ENCODE data around the gene HOXB5. TPM values are rescaled to one million over a fixed set of nuclear protein-coding genes. Genes with fewer than 3 reads are reported as not detected.

HOXB5 gene
- total and polyA plus RNA-seq, 2 experiments from 2014 or later: 0.27 to 4.4 TPM

- peak; percentile 72 for DNase-seq (ENCODE audit: low spot score)
- Histone ChIP-seq H3K4me2 (peak overlapping the region; percentile 91), H3K27ac (peak overlapping the region; percentile 96), H3K79me2 (peaks cover 20% of the 10 kb centered on the region), H3K4me1 (ENCODE audit: insufficient read depth) (peaks cover 22% of the 10 kb centered on the region), H3K4me3 (peak overlapping the region; percentile 52), H3K36me3 (replicated peaks; ENCODE audit: insufficient read depth, low read depth) (no peaks in the 10 kb centered on the region), H3K9me3 (ENCODE audit: low read depth) (no peaks in the 10 kb centered on the region), H2AFZ (peak overlapping the region; percentile 22), H3K27me3 (peaks cover 81% of the 10 kb centered on the region), H3K9me2 (replicated peaks; ENCODE audit: insufficient read depth) (no peaks in the 10 kb centered on the region), H4K20me1 (ENCODE audit: insufficient read depth, poor library complexity, severe bottlenecking) (no peaks in the 10 kb centered on the region)
- TF ChIP-seq EZH2phosphoT487 (IDR thresholded peaks at IDR 0.05; ENCODE audit: low read depth, severe bottlenecking, unreplicated experiment): no peak
- TF ChIP-seq EZH2 (IDR thresholded peaks at IDR 0.05; ENCODE audit: borderline replicate concordance): peak; percentile 43
- no peak for TF ChIP-seq CTCF (IDR thresholded peaks at IDR 0.05; ENCODE audit: poor library complexity)
- 7% methylated on average over 35 of the region's 38 CpGs for WGBS (ENCODE audit: low lambda C conversion rate, missing lambda C conversion rate)
Observed at GRCh38 chr17:48544349-48545021, 49.1 kb downstream of the HOXB5 start.

DNA sequence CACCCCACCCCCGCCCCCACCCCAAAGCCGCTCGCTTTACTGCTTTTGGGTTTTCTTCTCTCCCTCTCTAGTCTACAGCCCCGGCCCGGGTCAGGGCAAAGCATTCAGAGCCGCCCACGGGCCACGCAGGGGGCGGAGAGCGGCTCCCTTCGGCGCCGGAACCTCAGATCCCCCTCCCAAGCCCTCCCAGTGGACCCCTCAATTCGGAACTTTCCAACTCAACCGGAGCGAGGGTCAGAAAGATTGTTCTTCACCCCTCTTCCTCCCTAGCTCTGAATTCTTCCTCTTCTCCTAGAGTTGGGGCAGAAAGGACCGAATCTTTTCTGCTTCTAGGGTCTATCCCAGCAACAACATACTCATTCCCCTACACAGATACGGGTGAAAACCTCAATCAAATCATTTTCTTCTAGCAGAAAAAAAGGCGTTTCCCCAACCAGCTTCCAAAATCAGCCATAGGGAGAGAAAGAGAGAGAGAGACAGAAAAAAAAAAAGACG, 49.7 kb downstream of the HOXB5 start:
- H3K4me2 ChIP-seq: peak overlapping the region; percentile 91
- WGBS (ENCODE audit: low lambda C conversion rate, missing lambda C conversion rate): 6% methylated on average over 18 of the region's 20 CpGs
- TF ChIP-seq EZH2phosphoT487 (IDR thresholded peaks at IDR 0.05; ENCODE audit: low read depth, severe bottlenecking, unreplicated experiment) (no peak), EZH2 (IDR thresholded peaks at IDR 0.05; ENCODE audit: borderline replicate concordance) (peak; percentile 9), CTCF (IDR thresholded peaks at IDR 0.05; ENCODE audit: poor library complexity) (no peak)
- H3K9me3 ChIP-seq (ENCODE audit: low read depth): no peaks in the 10 kb centered on the region
- no peaks in the 10 kb centered on the region for H4K20me1 ChIP-seq (ENCODE audit: insufficient read depth, poor library complexity, severe bottlenecking)
- H3K4me1 ChIP-seq (ENCODE audit: insufficient read depth): peaks cover 22% of the 10 kb centered on the region
- H3K79me2 ChIP-seq: peaks cover 20% of the 10 kb centered on the region
- H3K9me2 ChIP-seq (replicated peaks; ENCODE audit: insufficient read depth): no peaks in the 10 kb centered on the region
- H3K36me3 ChIP-seq (replicated peaks; ENCODE audit: insufficient read depth, low read depth): no peaks in the 10 kb centered on the region
- peak overlapping the region; percentile 22 for H2AFZ ChIP-seq
- DNase-seq (ENCODE audit: low spot score): no peak
- peaks cover 86% of the 10 kb centered on the region for H3K27me3 ChIP-seq
- peak overlapping the region; percentile 52 for H3K4me3 ChIP-seq
- peak overlapping the region; percentile 96 for H3K27ac ChIP-seq

- peak overlapping the region; percentile 38 for H2AFZ ChIP-seq
Observed at GRCh38 chr17:48543107-48543853, 50.3 kb downstream of the HOXB5 start.

More at GRCh38 chr17:48543107-48543853, 50.3 kb downstream of the HOXB5 start:
- Histone ChIP-seq H3K36me3 (replicated peaks; ENCODE audit: insufficient read depth, low read depth) (no peaks in the 10 kb centered on the region), H3K4me3 (peak overlapping the region; percentile 52), H4K20me1 (ENCODE audit: insufficient read depth, poor library complexity, severe bottlenecking) (no peaks in the 10 kb centered on the region), H3K4me2 (peak overlapping the region; percentile 91), H3K4me1 (ENCODE audit: insufficient read depth) (peaks cover 22% of the 10 kb centered on the region), H3K9me2 (replicated peaks; ENCODE audit: insufficient read depth) (no peaks in the 10 kb centered on the region), H3K79me2 (peaks cover 20% of the 10 kb centered on the region), H3K27ac (peak overlapping the region; percentile 96), H3K27me3 (peaks cover 80% of the 10 kb centered on the region), H3K9me3 (ENCODE audit: low read depth) (no peaks in the 10 kb centered on the region)
- peak; percentile 55 for DNase-seq (ENCODE audit: low spot score)
- no peak for TF ChIP-seq EZH2phosphoT487 (IDR thresholded peaks at IDR 0.05; ENCODE audit: low read depth, severe bottlenecking, unreplicated experiment)
- TF ChIP-seq CTCF (IDR thresholded peaks at IDR 0.05; ENCODE audit: poor library complexity): peak; percentile 15
- WGBS (ENCODE audit: low lambda C conversion rate, missing lambda C conversion rate): 2% methylated on average over 63 of the region's 72 CpGs
